Activated CD8-positive, alpha-beta T cell treated with anti-CD3 and anti-CD28 coated beads for 36 hours (primary cell): ENCODE results near the gene TOM1L1. TPM values are rescaled to one million over a fixed set of nuclear protein-coding genes. Genes with fewer than 3 reads are reported as not detected.

Experiments
- ATAC-seq: fragments of 200-7000 bp; cut with Tn5 transposase; one replicate; pipeline ENCODE4 v1.10.0; 2021; ENCODE audit warnings: mild to moderate bottlenecking, moderate library complexity
- CTCF ChIA-PET: fragments of 350-600 bp; sonication (Branson Sonifier 250); formaldehyde crosslinking; loops from one replicate; lab custom pipeline; 2021; ENCODE audit warnings: antibody characterized with exemption; lab: Charles Lee
- POLR2A ChIA-PET: fragments of 350-600 bp; sonication (Branson Sonifier 250); formaldehyde crosslinking; loops from one replicate; lab custom pipeline; 2021; ENCODE audit warnings: antibody characterized with exemption; lab: Charles Lee
- DNase-seq: peaks from one replicate; pipeline ENCODE4 v3.0.0-alpha.2; 2020
- H3K27ac Mint-ChIP-seq: one replicate; pipeline ENCODE4 v1.8.0; 2021; ENCODE audit warnings: mild to moderate bottlenecking, mixed read lengths
- H3K27me3 Mint-ChIP-seq: one replicate; pipeline ENCODE4 v1.8.0; 2021; ENCODE audit warnings: mixed read lengths
- H3K36me3 Mint-ChIP-seq: one replicate; pipeline ENCODE4 v1.8.0; 2021; ENCODE audit warnings: low read depth, mixed read lengths
- H3K4me1 Mint-ChIP-seq: one replicate; pipeline ENCODE4 v1.8.0; 2021; ENCODE audit warnings: low read depth, mixed read lengths
- H3K4me3 Mint-ChIP-seq: one replicate; pipeline ENCODE4 v1.8.0; 2021; ENCODE audit warnings: mild to moderate bottlenecking, moderate library complexity, mixed read lengths
- H3K9me3 Mint-ChIP-seq: one replicate; pipeline ENCODE4 v1.8.0; 2021; ENCODE audit warnings: mixed read lengths
- CTCF ChIP-seq: fragments of 200-600 bp; IDR thresholded peaks from one replicate; pipeline ENCODE4 v1.8.0; 2022; ENCODE audit warnings: antibody characterized with exemption, mild to moderate bottlenecking
- intact Hi-C: fragments of 100-400 bp; cut with micrococcal nuclease; formaldehyde crosslinking; loops from one replicate; pipeline ENCODE4 v1.10.0; 2022
- total RNA-seq, 2 experiments: library from RNA; stranded (reverse); gene quantifications; one replicate each; pipeline ENCODE4 v1.2.3, GENCODE V29; 2021

Gene TOM1L1
- total RNA-seq, 2 experiments from 2014 or later = not detected

DNA sequence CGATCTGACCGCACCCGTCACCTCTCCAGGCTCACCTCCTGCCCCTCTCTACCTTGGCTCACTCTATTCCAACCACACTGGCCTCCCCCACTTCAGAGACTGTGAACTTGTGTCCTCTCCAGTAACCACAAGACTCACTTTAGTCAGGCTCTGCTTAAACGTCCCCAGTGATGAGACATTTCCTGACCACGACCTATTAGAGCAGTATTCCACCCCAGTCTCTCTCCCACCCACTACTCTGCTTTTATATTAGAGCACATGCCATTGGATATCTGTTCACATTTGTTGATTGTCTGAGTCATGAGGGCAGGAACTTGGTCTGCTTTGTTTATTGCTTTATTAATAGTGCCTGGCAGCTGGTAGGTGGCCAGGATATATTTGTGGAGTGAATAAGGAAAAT is 47.7 kb downstream of the TOM1L1 start:
- DNase-seq = peak; percentile 31
- ChIA-PET CTCF (no interaction called here), POLR2A (no interaction called here)
- H3K4me1 Mint-ChIP-seq = peaks cover 7% of the 10 kb centered on the region
- H3K36me3 Mint-ChIP-seq = no peaks in the 10 kb centered on the region
- H3K9me3 Mint-ChIP-seq = no peaks in the 10 kb centered on the region
- no peak overlapping the region for H3K4me3 Mint-ChIP-seq
- peak; percentile 82 for ATAC-seq
- H3K27me3 Mint-ChIP-seq = peaks cover 14% of the 10 kb centered on the region
- intact Hi-C loops = no loop called here
- H3K27ac Mint-ChIP-seq = no peak overlapping the region
- TF ChIP-seq CTCF = no peak

DNA sequence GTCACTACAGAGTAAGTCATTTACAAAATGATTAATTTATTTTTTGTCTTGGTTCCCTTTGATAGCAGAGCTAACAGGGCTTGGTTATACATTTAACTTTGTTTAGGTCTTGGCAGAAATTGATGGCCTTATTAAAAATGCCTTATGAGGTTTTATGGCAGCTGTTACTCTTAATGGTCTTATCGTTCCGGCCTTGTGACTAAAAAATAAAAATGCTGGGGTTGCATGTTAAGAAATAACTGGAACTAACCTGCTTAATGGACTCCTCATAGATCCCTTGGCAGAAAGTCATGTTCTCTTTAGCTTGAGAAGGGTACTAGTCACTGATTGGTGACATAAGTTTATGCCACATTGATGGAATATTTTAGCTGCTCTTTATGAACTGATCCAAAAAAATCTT is 49.5 kb downstream of the TOM1L1 start:
- TF ChIP-seq CTCF = no peak
- peaks cover 13% of the 10 kb centered on the region for H3K27me3 Mint-ChIP-seq
- H3K4me1 Mint-ChIP-seq = peaks cover 7% of the 10 kb centered on the region
- no peak overlapping the region for H3K27ac Mint-ChIP-seq
- H3K9me3 Mint-ChIP-seq = no peaks in the 10 kb centered on the region
- POLR2A ChIA-PET = interaction anchor here (0.6 kb wide), 1 partner anchor 472 kb away, joined by 4 read pairs; the partner anchor contains the start of gene MMD
- no peak for DNase-seq
- ATAC-seq = no peak
- H3K4me3 Mint-ChIP-seq = no peak overlapping the region
- peaks cover 3% of the 10 kb centered on the region for H3K36me3 Mint-ChIP-seq
- intact Hi-C loops = no loop called here
- CTCF ChIA-PET = interaction anchor here (1.5 kb wide), 1 partner anchor 47 kb away, joined by 4 read pairs; no protein-coding TSS in a partner anchor

- H3K4me1 Mint-ChIP-seq = peaks cover 4% of the 10 kb centered on the region
- no peak for DNase-seq
- no peak for TF ChIP-seq CTCF
- H3K36me3 Mint-ChIP-seq = peaks cover 3% of the 10 kb centered on the region
- no peak overlapping the region for H3K4me3 Mint-ChIP-seq
- H3K27me3 Mint-ChIP-seq = peaks cover 11% of the 10 kb centered on the region
- intact Hi-C loops = no loop called here
- POLR2A ChIA-PET = no interaction called here
- H3K27ac Mint-ChIP-seq = no peak overlapping the region
- CTCF ChIA-PET = interaction anchor here (1.5 kb wide), 1 partner anchor 45 kb away, joined by 4 read pairs; no protein-coding TSS in a partner anchor
- ATAC-seq = no peak
- H3K9me3 Mint-ChIP-seq = no peaks in the 10 kb centered on the region
Measured at GRCh38 chr17:54951286-54951685, 50.6 kb downstream of the TOM1L1 start.

DNA sequence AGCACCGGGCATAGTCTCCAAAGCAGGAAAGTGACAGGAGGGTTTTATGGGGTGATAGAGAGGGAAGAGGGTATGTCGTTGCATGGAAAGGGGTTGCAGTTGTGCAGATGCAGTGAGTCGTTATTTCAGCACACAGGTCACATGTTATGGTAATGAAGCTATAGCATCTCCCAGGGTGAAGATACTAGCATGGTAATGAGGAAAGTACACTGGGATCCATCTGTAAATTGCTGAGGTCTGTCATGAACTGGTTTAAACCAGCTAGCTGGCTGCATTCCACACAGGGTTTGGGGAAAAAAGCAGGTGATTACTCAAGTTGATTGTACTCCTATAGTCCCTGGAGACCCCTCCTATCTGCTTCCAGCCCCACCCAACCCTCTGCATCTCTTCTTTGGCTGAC is 56.1 kb downstream of the TOM1L1 start:
- ChIA-PET CTCF (no interaction called here), POLR2A (no interaction called here)
- H3K9me3 Mint-ChIP-seq = no peaks in the 10 kb centered on the region
- no peaks in the 10 kb centered on the region for H3K4me1 Mint-ChIP-seq
- no peak overlapping the region for H3K27ac Mint-ChIP-seq
- DNase-seq (no peak), ATAC-seq (no peak)
- H3K36me3 Mint-ChIP-seq = peaks cover 20% of the 10 kb centered on the region
- intact Hi-C loops = no loop called here
- TF ChIP-seq CTCF = no peak
- no peaks in the 10 kb centered on the region for H3K27me3 Mint-ChIP-seq
- no peak overlapping the region for H3K4me3 Mint-ChIP-seq

DNA sequence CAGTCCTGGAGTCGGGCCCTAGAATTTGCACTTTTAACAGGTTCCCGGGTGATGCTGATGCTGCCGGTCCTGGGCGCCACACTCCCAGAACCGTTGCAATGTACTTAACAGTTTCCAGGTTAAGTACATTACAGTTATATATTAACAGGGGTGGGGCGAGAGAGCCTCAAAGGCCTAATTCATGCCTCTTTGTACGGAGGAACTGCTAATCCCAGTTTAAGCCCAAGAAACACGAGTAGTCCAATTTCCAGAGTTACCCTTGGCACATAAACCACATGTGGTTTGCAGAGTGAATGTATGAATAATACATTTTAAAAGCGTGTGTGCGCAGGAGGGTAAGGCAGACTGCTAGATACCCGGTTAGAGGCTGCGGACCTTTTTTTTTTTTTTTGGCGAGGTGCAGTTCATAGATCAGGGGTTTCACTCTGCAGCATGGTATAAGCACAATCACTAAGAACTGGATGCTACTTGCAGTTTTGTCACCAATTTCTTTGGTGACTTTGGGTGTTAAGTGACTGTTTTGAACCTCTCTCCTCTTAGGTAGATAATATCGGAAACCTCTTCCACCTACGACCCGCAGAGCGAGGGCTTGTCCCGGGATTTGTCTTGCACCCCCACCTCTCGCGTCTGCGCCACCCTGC is 67.1 kb downstream of the TOM1L1 start:
- no peak overlapping the region for H3K27ac Mint-ChIP-seq
- POLR2A ChIA-PET = no interaction called here

More for the DNA sequence above, 67.1 kb downstream of the TOM1L1 start:
- H3K36me3 Mint-ChIP-seq = peaks cover 11% of the 10 kb centered on the region
- ATAC-seq = peak; percentile 18
- intact Hi-C loops = no loop called here
- no peak for TF ChIP-seq CTCF
- no peaks in the 10 kb centered on the region for H3K9me3 Mint-ChIP-seq
- CTCF ChIA-PET = no interaction called here
- no peaks in the 10 kb centered on the region for H3K27me3 Mint-ChIP-seq
- peak; percentile 65 for DNase-seq
- H3K4me3 Mint-ChIP-seq = no peak overlapping the region
- H3K4me1 Mint-ChIP-seq = peaks cover 31% of the 10 kb centered on the region
